ENCODE measurements around the gene IGDCC3. TPM values are rescaled to one million over a fixed set of nuclear protein-coding genes. Genes with fewer than 3 reads are reported as not detected.

The IGDCC3 gene
- total RNA-seq, 2 donors from 2014 or later = not detected

- H3K27me3 Mint-ChIP-seq = peaks cover 44% of the 10 kb centered on the region
- ATAC-seq (replicated peaks) = no peak
These were observed 3.5 kb downstream of the IGDCC3 start for GRCh38 chr15:65374334-65374733.

GRCh38 chr15:65373163-65373651, 4.6 kb downstream of the IGDCC3 start:
- ATAC-seq (replicated peaks) = no peak
- Mint-ChIP-seq H3K9me3 (no peaks in the 10 kb centered on the region), H3K27me3 (peaks cover 38% of the 10 kb centered on the region), H3K27ac (no peak overlapping the region), H3K36me3 (ENCODE audit: low read depth) (peaks cover under 1% of the 10 kb centered on the region), H3K4me1 (peaks cover 6% of the 10 kb centered on the region), H3K4me3 (no peak overlapping the region)

More at GRCh38 chr15:65374334-65374733, 3.5 kb downstream of the IGDCC3 start:
- Mint-ChIP-seq H3K36me3 (ENCODE audit: low read depth) (peaks cover 5% of the 10 kb centered on the region), H3K4me1 (peaks cover 11% of the 10 kb centered on the region), H3K9me3 (no peaks in the 10 kb centered on the region), H3K4me3 (no peak overlapping the region), H3K27ac (no peak overlapping the region)

DNA sequence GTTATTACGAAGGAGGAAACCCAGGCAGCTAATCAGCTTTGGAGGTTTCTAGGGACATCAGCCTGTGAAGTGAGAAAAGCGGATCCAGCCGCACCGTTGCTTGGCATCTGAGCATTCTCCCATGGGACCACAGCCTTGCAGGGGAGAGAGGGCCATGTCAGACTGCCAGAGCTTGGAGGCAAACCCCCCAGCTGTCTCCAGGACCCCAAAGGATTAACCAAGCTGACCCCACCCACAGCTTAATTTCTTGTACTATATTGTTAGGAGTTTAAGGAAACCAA, 5.1 kb downstream of the IGDCC3 start:
- H3K27me3 Mint-ChIP-seq = peaks cover 38% of the 10 kb centered on the region
- no peaks in the 10 kb centered on the region for H3K36me3 Mint-ChIP-seq (ENCODE audit: low read depth)
- H3K4me3 Mint-ChIP-seq = no peak overlapping the region
- ATAC-seq (replicated peaks) = no peak
- no peaks in the 10 kb centered on the region for H3K9me3 Mint-ChIP-seq
- H3K27ac Mint-ChIP-seq = no peak overlapping the region
- peaks cover 6% of the 10 kb centered on the region for H3K4me1 Mint-ChIP-seq

DNA sequence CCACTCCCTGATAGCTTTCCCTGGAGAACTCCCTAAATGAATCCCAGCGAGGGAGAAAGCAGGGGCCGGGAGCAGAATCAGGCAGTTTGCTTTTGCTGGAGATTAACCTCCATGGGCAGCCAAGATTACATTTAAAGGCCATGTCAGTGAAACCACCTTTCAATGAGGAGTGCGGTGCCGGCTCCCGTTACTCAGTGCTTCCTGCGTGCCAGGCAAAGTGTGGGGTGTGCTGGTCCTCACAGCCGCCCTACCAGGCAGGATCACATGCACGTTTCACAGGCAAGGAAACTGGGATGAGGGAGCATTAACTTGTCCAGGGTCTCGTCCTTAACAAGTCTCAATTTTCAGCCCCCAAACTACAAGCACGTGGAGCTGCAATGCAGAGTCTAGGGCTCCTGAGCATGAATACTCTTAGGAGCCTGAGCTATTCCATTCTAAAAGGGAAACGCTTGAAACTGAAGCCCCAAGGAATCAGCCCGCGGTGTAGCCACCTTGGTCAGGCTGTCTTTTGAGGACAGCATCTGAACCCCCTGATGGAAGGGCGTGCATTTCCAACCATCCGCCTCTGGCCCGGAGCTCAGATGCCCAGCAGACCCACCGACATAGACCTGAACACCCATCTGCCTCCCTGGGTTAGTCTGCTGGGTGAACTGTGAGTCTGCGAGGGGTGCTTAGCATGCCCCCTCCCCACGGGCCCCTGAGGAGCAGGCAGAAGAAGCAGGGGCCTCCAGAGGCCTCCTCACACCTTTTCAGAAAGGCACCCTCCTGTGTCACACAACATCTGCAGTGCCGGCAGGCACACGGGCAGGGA, 5.6 kb downstream of the IGDCC3 start:
- Mint-ChIP-seq H3K36me3 (ENCODE audit: low read depth) (no peaks in the 10 kb centered on the region), H3K4me3 (no peak overlapping the region), H3K4me1 (peaks cover 6% of the 10 kb centered on the region), H3K27ac (no peak overlapping the region), H3K27me3 (peaks cover 38% of the 10 kb centered on the region), H3K9me3 (no peaks in the 10 kb centered on the region)
- ATAC-seq (replicated peaks) = no peak

GRCh38 chr15:65370885-65371284, 6.9 kb downstream of the IGDCC3 start:
- no peak for ATAC-seq (replicated peaks)
- H3K4me3 Mint-ChIP-seq = no peak overlapping the region
- no peaks in the 10 kb centered on the region for H3K4me1 Mint-ChIP-seq
- H3K36me3 Mint-ChIP-seq (ENCODE audit: low read depth) = no peaks in the 10 kb centered on the region
- H3K9me3 Mint-ChIP-seq = no peaks in the 10 kb centered on the region
- H3K27me3 Mint-ChIP-seq = peaks cover 25% of the 10 kb centered on the region
- H3K27ac Mint-ChIP-seq = no peak overlapping the region

DNA sequence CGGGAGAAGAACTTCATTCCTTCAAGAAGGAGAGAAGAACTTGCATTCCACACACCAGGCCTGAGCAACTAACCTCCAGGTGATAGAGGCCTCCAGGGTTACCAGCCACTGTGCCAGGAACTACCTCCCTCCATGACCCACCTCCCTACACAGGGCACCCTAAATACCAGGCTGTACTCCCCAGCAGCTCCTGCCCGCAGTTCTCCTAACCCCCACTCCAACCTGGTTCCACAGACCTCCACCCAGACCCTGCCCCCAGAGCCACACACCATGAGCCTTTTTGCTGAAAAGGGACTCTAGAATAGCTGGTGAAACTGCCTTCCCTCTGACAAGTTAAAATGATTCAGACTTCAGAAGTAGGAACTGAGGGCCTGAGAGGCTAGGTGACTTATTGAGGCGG, 8.2 kb downstream of the IGDCC3 start:
- H3K4me1 Mint-ChIP-seq = no peaks in the 10 kb centered on the region

GRCh38 chr15:65369212-65369547, 8.6 kb downstream of the IGDCC3 start:
- Mint-ChIP-seq H3K4me3 (no peak overlapping the region), H3K27ac (no peak overlapping the region), H3K9me3 (no peaks in the 10 kb centered on the region), H3K4me1 (no peaks in the 10 kb centered on the region), H3K27me3 (peaks cover 11% of the 10 kb centered on the region), H3K36me3 (ENCODE audit: low read depth) (no peaks in the 10 kb centered on the region)
- no peak for ATAC-seq (replicated peaks)

More for the DNA sequence above, 8.2 kb downstream of the IGDCC3 start:
- H3K27ac Mint-ChIP-seq = no peak overlapping the region
- H3K9me3 Mint-ChIP-seq = no peaks in the 10 kb centered on the region
- no peak overlapping the region for H3K4me3 Mint-ChIP-seq
- ATAC-seq (replicated peaks) = no peak
- peaks cover 12% of the 10 kb centered on the region for H3K27me3 Mint-ChIP-seq
- H3K36me3 Mint-ChIP-seq (ENCODE audit: low read depth) = no peaks in the 10 kb centered on the region

GRCh38 chr15:65368302-65369211, 9.2 kb downstream of the IGDCC3 start:
- Mint-ChIP-seq H3K9me3 (no peaks in the 10 kb centered on the region), H3K27me3 (peaks cover 9% of the 10 kb centered on the region), H3K4me3 (no peak overlapping the region), H3K27ac (no peak overlapping the region), H3K36me3 (ENCODE audit: low read depth) (no peaks in the 10 kb centered on the region), H3K4me1 (no peaks in the 10 kb centered on the region)
- ATAC-seq (replicated peaks) = no peak

DNA sequence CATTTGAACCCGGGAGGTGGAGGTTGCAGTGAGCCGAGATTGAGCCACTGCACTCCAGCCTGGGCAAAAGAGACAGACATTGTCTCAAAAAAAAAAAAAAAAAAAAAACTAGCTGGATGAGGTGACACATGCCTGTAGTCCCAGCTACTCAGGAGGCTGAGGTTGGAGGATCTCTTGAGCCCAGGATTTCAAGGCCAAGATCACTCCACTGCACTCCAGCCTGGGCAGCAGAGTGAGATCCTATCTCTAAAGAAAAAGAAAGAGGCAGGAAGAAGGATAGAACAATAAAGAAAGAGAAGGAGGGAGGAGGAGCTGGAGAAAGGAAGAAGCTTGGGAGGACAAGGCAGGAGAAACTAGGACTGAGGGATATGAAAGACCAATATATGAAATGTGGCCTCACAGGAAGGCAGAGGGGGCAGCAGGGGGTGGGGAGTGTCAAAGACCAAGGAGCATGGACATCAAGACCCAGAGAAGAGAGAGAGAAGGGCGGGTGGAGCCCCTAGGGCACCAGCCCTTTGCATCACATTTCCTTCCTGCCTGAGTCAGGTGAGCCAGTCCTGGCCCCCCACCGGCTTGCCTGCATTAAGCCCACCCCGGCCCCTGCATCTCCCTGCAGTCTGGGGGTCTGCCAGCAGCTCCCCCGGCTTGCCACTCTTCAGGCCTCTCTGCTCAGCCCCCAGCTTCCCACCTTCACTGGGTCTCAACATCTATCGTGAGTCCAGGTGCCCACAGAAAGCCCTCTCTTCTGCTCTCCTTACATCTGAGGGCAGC, 11.5 kb downstream of the IGDCC3 start:
- no peaks in the 10 kb centered on the region for H3K4me1 Mint-ChIP-seq

GRCh38 chr15:65365229-65365628, 12.6 kb downstream of the IGDCC3 start:
- no peaks in the 10 kb centered on the region for H3K36me3 Mint-ChIP-seq (ENCODE audit: low read depth)
- no peak for ATAC-seq (replicated peaks)
- no peak overlapping the region for H3K27ac Mint-ChIP-seq
- H3K4me3 Mint-ChIP-seq = no peak overlapping the region
- peaks cover 10% of the 10 kb centered on the region for H3K27me3 Mint-ChIP-seq
- no peaks in the 10 kb centered on the region for H3K9me3 Mint-ChIP-seq
- no peaks in the 10 kb centered on the region for H3K4me1 Mint-ChIP-seq

More for the DNA sequence above, 11.5 kb downstream of the IGDCC3 start:
- no peak overlapping the region for H3K27ac Mint-ChIP-seq
- peaks cover 10% of the 10 kb centered on the region for H3K27me3 Mint-ChIP-seq
- H3K4me3 Mint-ChIP-seq = no peak overlapping the region
- ATAC-seq (replicated peaks) = no peak
- no peaks in the 10 kb centered on the region for H3K36me3 Mint-ChIP-seq (ENCODE audit: low read depth)
- H3K9me3 Mint-ChIP-seq = no peaks in the 10 kb centered on the region

DNA sequence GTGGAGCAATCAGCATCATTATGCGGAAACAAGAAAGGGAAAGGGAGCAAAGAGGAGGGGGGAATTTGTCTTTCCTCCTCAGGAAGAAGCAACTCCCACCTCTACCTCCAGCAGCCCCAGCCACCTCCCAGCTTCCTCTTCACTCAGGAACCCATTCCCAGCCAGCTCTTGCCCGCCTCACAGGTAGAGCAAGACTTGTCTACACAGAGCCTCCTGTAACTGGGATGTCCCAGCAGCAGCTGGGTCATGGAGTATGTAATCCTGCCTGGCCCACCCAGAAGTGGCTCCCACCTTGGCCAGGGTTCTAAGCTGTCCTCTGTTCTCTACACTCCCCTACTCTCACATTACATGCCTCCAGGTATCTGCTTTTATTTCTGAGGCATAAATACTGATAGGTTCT, 14.0 kb downstream of the IGDCC3 start:
- H3K27me3 Mint-ChIP-seq = peaks cover 14% of the 10 kb centered on the region
- no peak overlapping the region for H3K27ac Mint-ChIP-seq
- no peaks in the 10 kb centered on the region for H3K36me3 Mint-ChIP-seq (ENCODE audit: low read depth)
- ATAC-seq (replicated peaks) = no peak
- no peaks in the 10 kb centered on the region for H3K4me1 Mint-ChIP-seq
- no peak overlapping the region for H3K4me3 Mint-ChIP-seq
- no peaks in the 10 kb centered on the region for H3K9me3 Mint-ChIP-seq

- Mint-ChIP-seq H3K4me3 (no peak overlapping the region), H3K4me1 (no peaks in the 10 kb centered on the region), H3K27me3 (peaks cover 15% of the 10 kb centered on the region), H3K9me3 (no peaks in the 10 kb centered on the region), H3K27ac (no peak overlapping the region), H3K36me3 (ENCODE audit: low read depth) (no peaks in the 10 kb centered on the region)
- ATAC-seq (replicated peaks) = no peak
These were observed 14.5 kb downstream of the IGDCC3 start for GRCh38 chr15:65363306-65363705.

- no peak for ATAC-seq (replicated peaks)
- Mint-ChIP-seq H3K4me1 (no peaks in the 10 kb centered on the region), H3K27ac (no peak overlapping the region), H3K9me3 (no peaks in the 10 kb centered on the region), H3K27me3 (peaks cover 19% of the 10 kb centered on the region), H3K36me3 (ENCODE audit: low read depth) (no peaks in the 10 kb centered on the region), H3K4me3 (no peak overlapping the region)
These were observed 15.3 kb downstream of the IGDCC3 start for GRCh38 chr15:65362491-65362890.

- Mint-ChIP-seq H3K4me1 (no peaks in the 10 kb centered on the region), H3K4me3 (no peak overlapping the region), H3K27ac (no peak overlapping the region), H3K27me3 (peaks cover 21% of the 10 kb centered on the region), H3K9me3 (no peaks in the 10 kb centered on the region), H3K36me3 (ENCODE audit: low read depth) (no peaks in the 10 kb centered on the region)
- ATAC-seq (replicated peaks) = no peak
These were observed 15.9 kb downstream of the IGDCC3 start for GRCh38 chr15:65361708-65362459.

All from activated T-helper 17 cell treated with anti-CD3 and anti-CD28 coated beads, Interleukin-2, amount 50 U/mL, for 72 hours (primary cell).